HL-60/S4 treated with retinoic acid at 250 ng/mL for 4 days and 3 days (cell line): Measurements from ENCODE around the gene TMEM247.

Experiments
- in situ Hi-C: fragments of 300-500 bp; cut with MboI; formaldehyde crosslinking; loops from 2 replicates; pipeline ENCODE4 v1.7.0; 2022; ENCODE audit warnings: low sequenced_read_pairs

Gene TMEM247

DNA sequence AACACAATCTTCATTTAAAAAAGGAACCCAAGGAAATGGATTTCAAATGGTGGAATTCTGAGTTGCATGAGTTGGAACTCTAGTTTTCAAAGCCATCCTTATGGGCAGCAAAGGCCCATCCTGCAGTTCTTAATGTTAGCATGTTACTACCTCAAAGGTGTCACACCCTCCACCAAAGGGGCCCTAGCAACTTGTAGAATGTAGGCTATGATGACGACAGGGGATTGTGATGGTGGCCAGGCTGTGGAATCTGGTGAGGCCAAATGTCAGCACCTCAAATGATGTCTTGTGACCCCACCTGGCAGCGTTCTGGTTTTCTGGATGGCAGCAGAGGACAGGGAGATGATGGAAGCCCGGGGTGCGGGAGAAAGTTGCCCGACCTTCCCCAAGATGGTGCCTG is at the start of gene TMEM247:
TSS of gene TMEM247 (plus strand) at position 301 of the 400 bp plus-strand sequence.
- in situ Hi-C loops = no loop called here

DNA sequence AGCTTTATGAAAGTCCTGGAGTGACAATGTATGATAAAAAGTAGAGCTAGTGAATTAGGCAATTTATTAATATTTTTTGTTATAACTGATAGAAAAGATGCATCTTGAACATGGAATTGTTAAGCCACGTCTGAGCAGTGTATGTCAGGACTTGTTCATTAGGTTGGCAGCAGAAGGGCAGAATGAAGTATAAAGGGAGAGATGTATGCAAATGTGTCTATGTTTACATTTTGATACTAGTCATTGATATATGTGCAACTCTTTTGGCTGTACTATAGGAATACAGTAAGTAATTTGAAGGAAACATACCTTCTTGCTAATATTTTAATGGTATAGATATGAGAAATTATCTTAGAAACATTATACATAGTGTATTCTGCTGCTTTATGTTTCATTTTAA is 49.0 kb upstream of the TMEM247 start:
- in situ Hi-C loops = no loop called here

DNA sequence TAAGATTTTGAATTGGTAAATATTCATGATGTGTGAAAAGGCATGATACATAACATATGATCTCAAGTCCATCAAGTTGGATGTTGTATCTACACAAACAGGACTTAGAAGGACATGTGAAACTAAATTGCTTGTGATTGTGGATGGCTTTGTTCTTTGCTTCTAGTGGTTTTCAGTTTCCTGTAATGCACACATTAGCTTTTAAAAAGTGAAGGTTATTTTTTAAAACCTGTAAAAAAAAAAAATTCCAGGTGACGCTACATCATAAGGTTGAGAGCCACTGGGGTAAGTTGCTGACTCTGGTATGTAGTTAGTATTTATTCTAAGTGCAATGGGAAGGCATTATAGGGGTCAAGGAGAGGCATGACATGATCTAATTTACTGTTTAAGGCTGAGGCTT is 48.4 kb upstream of the TMEM247 start:
- in situ Hi-C loops = no loop called here

DNA sequence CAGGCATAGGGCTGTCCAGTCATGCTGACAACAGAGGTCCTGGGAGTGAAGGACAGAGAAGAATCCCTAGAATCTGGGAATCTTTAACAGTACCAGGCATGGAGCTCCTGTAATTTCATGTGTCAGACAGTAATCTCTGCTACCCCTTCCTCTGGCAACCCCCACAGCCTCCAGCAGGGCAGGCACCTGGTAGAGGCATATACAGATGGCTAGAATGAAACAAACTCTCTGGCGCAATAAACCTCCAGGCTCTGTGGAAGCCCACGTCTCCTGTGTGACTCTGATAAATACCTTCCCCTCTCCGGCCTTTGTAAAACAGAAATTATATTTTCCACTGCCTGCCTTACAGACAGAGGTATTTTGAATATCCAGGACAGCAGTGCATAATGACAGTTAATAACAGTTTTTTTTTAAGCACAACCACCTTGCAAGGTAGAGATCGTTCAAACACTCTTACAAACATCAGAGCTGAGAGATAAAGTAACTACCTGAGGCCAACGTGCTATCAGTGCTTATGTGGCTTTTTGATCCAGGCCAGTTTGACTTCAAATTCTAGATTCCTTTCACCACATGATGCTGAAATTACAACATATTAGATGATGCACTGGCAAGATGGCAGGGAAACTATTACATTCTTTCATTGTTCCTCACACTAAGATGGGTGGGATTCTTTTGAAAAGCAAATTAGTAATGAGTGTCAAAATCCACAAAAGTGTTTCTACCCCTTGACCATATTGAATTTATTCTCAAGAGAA is 47.7 kb upstream of the TMEM247 start:
- in situ Hi-C loops = no loop called here

DNA sequence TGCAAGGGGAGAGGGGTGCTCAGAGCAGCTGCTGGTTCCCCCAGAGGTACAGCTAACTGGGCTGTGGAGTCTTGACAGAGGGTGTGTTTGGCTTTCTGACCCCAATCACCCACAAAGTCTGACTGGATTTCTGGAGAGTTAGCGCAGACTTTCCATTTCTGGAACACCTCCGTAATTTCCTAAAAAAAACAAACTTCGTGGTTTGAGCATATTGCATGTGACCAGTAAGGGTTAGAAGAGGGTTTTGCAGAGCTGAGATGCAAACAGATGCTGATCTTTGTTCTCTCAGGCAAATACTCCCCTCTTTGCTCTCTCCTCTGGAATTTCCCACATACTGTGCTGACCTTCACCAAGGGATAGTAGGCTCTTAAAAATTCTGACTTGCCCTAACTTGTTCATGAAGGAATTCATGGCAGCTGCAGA is 44.5 kb upstream of the TMEM247 start:
- in situ Hi-C loops = no loop called here

DNA sequence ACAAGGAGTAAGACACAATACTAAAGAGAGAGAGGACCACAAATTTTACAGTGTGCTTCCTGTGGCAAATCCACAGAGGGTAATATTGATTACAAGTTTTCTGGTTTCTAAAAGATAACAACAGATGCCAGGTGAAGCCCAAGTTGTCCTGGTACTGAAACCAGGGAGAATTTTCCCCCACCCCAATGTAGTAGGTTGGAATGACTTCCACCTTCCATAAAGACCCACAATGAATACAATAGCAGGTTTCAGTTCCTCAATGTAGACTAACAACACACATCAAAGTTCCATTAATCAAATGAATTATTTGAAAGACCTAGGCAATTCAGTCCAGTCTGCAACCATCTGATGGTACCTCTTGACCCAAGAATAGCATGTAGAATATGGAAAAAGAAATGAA is 44.0 kb upstream of the TMEM247 start:
- in situ Hi-C loops = no loop called here

DNA sequence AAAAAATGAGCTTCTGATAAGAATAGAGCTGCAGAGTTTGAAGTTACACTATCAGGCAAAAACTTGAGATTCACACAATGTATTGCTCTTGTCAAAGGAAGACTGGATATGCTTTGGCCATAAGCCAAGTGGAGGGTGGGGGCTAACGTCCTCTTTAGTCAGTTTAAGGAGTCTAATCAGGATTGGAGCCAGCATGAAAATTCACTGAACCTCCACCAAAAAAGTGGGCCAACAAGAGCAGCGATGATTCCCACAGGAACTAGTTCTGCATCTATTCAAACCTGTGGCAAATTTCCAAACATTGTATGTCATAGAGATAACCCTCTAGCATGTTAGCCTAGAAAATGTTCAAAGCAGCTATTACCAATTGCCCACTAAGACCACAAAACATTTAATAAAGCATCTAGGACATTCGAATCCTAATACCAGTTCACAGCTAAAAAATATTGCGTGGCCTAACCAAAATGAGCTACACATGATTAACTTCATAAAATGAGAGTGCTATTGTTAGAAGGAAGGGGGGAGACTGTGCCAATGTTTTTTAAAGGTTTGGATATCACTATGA is 43.5 kb upstream of the TMEM247 start:
- in situ Hi-C loops = no loop called here

DNA sequence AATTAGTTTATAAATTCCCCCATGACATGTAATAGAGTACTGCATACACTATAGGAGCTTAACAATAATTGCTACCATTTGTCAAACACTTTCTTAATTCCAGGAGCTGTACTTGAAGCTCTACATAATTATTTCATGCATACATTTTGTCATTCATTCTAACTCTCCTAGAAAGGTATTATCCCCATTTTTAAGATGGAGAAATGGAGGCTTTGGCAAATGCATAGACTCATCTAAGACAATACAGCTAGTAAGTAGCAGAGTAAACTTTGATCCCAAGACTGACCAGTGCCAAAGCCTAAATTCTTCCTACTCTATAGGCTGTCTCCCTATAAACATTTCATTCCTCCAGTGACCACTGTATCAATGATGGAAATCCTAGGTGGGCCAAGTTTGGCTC is 42.6 kb upstream of the TMEM247 start:
- in situ Hi-C loops = no loop called here

DNA sequence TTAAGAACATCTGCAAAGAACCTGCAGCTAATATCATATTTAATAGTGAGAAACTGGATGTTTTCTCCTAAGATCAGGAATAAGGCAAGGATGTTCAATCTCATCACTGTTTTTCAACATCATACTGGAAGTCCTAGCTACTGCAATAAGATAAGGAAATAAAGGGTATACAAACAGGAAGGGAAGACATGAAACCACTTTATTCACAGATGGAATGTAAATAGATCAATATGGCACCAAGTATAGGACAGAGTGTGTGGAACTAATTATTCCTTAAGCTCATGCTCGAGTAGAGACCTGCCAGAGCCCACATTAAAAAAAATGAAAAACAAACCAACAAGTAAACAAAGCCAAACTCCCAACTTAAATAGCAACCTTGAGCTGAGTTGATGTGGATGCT is 41.3 kb upstream of the TMEM247 start:
- in situ Hi-C loops = no loop called here

DNA sequence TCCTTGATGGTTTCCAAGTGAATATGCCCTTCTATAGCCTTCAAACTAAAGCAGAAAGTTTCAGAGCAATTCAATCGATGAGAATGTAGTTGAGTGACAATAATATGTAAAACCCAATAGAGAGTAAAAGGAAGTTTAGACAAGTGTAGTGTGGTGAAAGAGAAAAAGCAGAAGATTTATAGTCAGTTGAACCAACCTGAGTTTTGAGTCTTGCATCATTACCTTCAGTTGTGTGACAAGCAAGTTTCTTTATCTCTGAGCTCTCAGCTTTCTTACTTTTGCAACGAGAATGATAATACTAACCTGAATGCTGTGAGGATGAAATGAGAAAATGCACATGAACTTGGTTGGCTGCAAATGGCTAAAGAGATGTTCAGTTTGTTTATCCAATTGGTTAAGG is 40.6 kb upstream of the TMEM247 start:
- in situ Hi-C loops = no loop called here

DNA sequence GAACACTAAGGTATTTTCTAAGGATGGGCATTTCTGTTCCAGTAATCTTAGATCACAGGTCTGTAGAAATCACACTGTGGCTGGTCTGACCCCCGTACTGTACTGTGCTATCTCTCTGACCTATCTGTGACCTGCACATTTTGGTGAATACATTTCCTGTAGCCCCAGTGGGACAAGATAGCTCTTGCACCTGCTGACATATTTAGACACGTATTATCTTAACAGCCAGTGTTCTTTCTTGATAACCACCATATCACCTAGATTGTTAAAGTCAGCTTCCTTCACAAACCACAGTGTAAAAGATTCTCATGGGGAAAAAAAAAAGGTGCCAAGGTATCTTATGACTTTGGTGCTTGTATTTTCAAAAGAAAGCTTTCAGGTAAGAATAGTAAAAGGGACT is 39.8 kb upstream of the TMEM247 start:
- in situ Hi-C loops = no loop called here

DNA sequence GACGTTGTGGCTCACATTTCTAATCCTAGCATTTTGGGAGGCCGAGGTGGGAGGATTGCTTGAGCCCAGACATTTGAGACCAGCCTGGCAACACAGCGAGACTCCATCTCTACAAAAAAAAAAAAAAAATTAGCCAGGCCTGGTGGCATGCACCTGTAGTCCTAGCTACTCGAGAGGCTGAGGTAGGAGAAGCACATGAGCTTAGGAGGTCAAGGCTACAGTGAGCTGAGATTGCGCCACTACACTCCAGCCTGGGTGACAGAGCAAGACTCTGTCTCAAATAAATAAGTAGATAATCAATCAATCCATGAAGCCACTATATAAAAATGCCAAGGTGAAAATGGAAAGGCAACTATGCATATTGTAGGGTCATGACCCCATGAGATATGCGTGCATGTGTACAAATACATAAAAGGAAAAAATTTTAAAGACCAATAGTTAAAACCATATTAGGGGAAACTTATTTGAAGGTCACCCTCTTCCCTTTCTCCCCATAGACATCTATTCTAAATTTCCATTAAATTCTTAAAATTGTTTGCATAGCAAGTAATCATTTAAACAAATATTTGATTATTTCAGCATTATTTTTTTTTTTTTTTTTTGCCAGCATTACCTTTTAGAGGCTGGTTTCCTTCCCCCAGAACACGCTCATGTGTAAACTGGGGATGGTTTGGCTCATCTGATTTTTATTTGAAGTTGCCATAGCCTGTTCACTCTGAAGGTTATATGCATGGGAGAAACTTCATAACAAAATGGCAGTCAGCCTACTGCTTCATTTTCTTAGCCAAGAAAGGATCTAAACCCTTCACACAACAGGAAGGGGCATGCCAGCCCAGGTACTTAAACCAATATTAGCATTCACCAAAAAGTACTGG is 37.3 kb upstream of the TMEM247 start:
- in situ Hi-C loops = no loop called here

DNA sequence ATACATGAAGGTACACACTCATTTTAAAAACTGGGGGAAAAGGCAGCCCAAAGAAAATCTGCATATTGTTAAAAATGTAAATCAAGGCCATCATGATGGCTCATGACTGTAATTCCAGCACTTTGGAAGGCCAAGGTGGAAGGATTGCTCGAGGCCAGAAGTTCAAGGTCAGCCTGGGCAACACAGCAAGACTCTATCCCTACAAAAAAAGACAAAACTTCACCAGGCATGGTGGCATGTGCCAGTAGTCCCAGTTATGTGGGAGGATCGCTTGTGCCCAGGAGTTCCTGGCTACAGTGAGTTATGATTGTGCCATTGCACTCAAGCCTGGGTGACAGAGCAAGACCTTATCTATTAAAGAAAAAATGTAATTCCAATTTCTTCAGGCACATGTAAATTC is 34.6 kb upstream of the TMEM247 start:
- in situ Hi-C loops = no loop called here

DNA sequence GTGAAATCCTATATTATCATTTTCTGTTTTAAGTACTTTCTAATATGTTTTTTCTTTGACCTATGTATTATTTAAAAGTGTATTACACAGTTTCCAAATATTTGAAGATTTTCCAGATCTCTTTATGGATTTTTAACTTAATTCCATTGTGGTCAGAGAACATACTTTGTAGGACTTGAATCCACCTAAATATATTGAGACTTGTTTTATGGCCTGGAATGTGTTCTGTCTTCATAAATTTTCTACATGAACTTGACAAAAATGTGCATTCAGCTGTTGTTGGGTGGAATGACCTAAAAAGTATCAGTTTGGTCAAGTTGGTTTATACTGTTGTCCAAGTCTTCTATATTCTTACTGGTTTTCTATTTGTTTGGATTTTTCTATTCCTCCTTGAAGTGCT is 33.8 kb upstream of the TMEM247 start:
- in situ Hi-C loops = no loop called here

DNA sequence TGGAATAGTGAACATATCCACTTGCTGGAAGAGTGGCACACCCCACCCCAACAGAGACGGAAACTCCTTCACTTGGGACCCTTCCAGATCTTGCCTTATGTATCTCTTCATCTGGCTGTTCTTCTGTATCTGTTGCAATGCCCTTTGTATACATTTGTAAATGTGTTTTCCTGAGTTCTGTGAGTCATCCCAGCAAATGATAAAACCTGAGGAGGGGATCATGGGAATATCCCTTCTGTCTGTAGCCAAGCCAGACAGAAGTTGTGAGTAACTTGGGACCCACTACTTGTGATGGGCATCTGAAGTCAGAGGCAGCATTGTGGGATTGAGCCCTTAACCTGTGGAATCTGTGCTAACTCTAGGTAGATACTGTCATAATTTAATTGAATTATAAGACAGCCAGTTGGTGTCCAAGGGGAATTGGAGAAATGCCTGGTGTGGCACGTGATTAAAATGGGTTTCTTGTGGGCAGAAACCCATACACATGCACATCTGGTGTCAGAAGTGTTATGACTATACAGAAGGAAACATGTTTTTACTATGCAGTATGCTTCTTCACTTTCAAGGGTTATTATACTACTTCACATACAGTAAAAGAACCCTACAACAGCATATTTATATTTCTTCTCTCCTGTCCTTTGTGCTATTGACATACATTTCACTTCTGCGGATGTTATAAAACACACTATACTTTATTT is 32.3 kb upstream of the TMEM247 start:
- in situ Hi-C loops = no loop called here

DNA sequence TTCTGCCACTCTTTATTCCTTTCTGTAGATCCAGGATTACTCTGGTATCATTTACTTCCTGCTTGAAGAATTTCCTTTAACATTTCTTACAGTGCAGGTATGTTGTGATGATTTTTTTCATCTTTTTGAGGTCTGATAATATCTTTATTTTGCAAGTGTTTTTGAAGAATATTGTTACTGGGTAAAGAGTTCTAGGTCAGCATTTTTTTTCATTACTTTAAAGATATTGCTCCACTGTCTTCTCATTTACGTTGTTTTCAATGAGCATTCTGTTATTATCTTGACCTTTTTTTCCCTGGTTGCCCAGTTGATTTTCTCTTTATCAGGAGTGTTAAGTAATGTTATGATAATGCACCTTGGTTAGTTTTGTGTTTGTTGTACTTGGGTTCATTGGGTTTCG is 31.7 kb upstream of the TMEM247 start:
- in situ Hi-C loops = no loop called here

DNA sequence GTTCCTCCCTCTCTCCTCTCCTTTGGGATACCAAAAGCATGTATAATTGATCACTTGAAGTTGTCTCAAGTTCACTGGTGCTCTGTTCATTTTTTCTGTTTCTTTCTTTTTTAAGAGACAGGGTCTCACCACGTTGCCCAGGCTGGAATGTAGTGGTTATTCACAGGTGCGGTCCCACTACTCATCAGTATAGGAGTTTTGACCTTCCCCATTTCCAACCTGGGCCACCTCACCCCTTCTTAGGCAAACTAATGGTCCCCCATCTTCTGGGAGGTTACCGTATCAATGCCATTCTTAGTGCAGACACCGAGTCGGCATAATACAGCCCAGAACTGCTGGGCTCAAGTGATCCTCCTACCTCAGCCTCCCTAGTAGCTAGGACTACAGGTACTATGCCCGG is 31.3 kb upstream of the TMEM247 start:
- in situ Hi-C loops = no loop called here

DNA sequence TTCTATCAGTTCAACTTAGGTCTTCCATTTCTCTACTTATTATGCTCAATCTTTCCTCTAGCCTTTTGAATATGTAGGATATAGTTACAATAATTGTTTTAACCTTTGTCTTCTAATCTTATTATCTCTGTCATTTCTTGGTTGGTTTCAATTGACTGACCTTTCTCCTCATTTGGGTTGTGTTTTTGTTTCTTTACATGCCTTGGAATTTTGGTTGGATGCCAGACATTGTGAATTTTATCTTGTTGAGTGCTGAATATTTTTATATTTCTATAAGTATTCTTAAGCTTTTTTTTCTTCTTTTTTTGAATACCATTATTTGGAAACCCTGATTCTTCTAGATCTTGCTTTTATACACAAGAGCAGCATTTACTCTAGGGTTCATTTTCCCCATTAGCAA is 30.7 kb upstream of the TMEM247 start:
- in situ Hi-C loops = no loop called here

DNA sequence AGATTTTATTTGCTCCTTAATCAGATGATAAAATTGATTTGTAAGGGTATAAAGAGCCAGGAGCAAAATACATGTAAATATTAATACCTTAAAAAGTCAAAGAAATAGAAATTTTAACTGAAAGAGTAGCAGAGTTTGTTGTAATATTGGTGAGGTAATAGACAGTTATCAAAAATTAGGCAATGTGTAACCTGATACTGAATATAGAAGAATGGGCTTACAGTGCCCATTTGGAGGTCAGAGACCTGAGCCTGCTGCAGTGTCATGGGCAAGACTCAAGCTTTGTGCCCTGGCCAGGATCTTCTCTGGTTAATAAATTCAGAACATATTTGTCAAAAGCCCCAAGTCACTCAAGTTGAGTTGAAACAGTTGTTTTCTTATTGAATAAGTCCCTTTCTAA is 29.7 kb upstream of the TMEM247 start:
- in situ Hi-C loops = loop anchor here (10.0 kb wide), 1 partner anchor 445 kb away; no protein-coding TSS in a partner anchor

DNA sequence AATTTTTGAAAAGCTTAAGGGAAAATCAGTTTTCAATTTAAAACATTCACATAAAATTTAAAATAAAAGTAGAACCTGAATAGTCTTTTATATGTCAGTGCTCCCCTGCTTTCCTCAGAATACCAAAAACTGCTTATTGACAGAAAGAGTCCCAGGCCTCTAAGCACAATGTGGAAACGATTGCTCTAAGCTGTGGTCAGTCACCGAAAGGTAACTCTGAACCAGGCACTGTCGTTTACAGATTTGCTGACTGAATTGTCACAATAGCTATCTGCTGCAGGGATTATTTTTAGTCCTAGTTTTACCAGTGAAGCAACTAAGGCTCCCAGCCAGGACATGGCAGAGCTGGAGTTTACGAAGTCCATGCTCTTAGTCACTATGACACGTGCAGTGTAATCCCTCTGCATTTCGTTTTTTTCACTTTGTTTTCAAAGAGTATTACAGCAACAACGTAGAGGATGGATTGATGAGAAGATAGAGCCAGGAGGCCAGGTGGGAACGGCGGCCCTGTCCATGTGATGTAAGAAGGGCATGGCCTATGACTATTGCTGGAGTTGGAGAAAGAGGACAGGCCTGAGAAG is 28.1 kb upstream of the TMEM247 start:
- in situ Hi-C loops = loop anchor here (10.0 kb wide), 1 partner anchor 446 kb away; no protein-coding TSS in a partner anchor

DNA sequence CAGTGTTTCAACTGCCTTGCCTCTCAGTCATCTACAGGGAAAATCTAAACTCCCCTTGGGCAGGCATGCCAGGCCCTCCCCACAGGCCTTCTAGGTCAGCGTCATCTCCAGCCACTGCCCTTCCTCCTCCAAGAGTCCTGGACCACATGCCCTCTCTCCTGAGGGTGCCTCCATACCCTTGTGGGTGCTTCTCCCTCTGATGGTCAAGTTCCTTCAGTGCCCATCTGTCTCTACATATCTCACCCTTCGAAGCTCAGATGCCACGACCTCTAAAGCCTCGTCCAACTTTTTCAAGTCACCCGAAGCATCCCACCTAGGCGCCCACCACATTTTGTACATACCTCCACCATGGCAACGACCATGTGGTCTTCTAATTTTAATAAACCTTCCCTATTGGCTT is 22.6 kb upstream of the TMEM247 start:
- in situ Hi-C loops = loop anchor here (10.0 kb wide), 1 partner anchor 452 kb away; no protein-coding TSS in a partner anchor
